ENCODE measurements around the gene PPP1R16B.

The PPP1R16B gene

GRCh38 chr20:38927902-38928578 lies 122.5 kb downstream of the PPP1R16B start:
- H3K27ac ChIP-seq (ENCODE audit: low read depth, low read length), result no peak overlapping the region
- H3F3A ChIP-seq (ENCODE audit: control insufficient read depth, insufficient read depth), result peaks cover 5% of the 10 kb centered on the region
- H3K36me3 ChIP-seq (ENCODE audit: control insufficient read depth, low read length), result peaks cover 63% of the 10 kb centered on the region

GRCh38 chr20:38930242-38930569 lies 124.7 kb downstream of the PPP1R16B start:
- H3F3A ChIP-seq (ENCODE audit: control insufficient read depth, insufficient read depth), result no peaks in the 10 kb centered on the region; the same call in 1 of the 2 replicates
- peak overlapping the region; percentile 76 for H3K4me2 ChIP-seq (ENCODE audit: low read length)
- H3K4me3 ChIP-seq (ENCODE audit: low read length), result 0 out of 2 replicates have a peak overlapping the region, but pooled peaks have one; percentile 4
- peaks cover 91% of the 10 kb centered on the region for H3K79me2 ChIP-seq (ENCODE audit: control insufficient read depth, low read length)
- peaks cover 50% of the 10 kb centered on the region for H3K4me1 ChIP-seq (ENCODE audit: control insufficient read depth, low read length)
- H3K9me3 ChIP-seq (ENCODE audit: control insufficient read depth, insufficient read depth, low read length), result no peaks in the 10 kb centered on the region
- no peak overlapping the region for H3K27ac ChIP-seq (ENCODE audit: low read depth, low read length)
- no peaks in the 10 kb centered on the region for H3K9me2 ChIP-seq (replicated peaks; ENCODE audit: control insufficient read depth, low read length)
- H3K36me3 ChIP-seq (ENCODE audit: control insufficient read depth, low read length), result peaks cover 79% of the 10 kb centered on the region
- peaks cover 38% of the 10 kb centered on the region for H4K20me1 ChIP-seq (ENCODE audit: control insufficient read depth, insufficient read depth, low read depth, low read length)
- TF ChIP-seq EZH2phosphoT487 (IDR thresholded peaks at IDR 0.05; ENCODE audit: borderline replicate concordance, low read length), result no peak
- TF ChIP-seq CTCF (IDR thresholded peaks at IDR 0.05; ENCODE audit: low read depth, low read length, poor library complexity, severe bottlenecking), result no peak
- no peaks in the 10 kb centered on the region for H3K27me3 ChIP-seq (ENCODE audit: control insufficient read depth, low read length)

More at GRCh38 chr20:38927902-38928578, 122.5 kb downstream of the PPP1R16B start:
- Histone ChIP-seq H3K9me2 (replicated peaks; ENCODE audit: control insufficient read depth, low read length) (no peaks in the 10 kb centered on the region), H3K9me3 (ENCODE audit: control insufficient read depth, insufficient read depth, low read length) (no peaks in the 10 kb centered on the region), H3K79me2 (ENCODE audit: control insufficient read depth, low read length) (peaks cover 69% of the 10 kb centered on the region), H3K27me3 (ENCODE audit: control insufficient read depth, low read length) (no peaks in the 10 kb centered on the region), H3K4me3 (ENCODE audit: low read length) (peak overlapping the region; percentile 81), H4K20me1 (ENCODE audit: control insufficient read depth, insufficient read depth, low read depth, low read length) (peaks cover 36% of the 10 kb centered on the region), H3K4me1 (ENCODE audit: control insufficient read depth, low read length) (peaks cover 48% of the 10 kb centered on the region), H3K4me2 (ENCODE audit: low read length) (peak overlapping the region; percentile 76)
- TF ChIP-seq EZH2phosphoT487 (IDR thresholded peaks at IDR 0.05; ENCODE audit: borderline replicate concordance, low read length) (no peak), CTCF (IDR thresholded peaks at IDR 0.05; ENCODE audit: low read depth, low read length, poor library complexity, severe bottlenecking) (no peak)

- Histone ChIP-seq H3K79me2 (ENCODE audit: control insufficient read depth, low read length) (peaks cover 100% of the 10 kb centered on the region), H3K27me3 (ENCODE audit: control insufficient read depth, low read length) (no peaks in the 10 kb centered on the region), H3F3A (ENCODE audit: control insufficient read depth, insufficient read depth) (no peaks in the 10 kb centered on the region), H3K9me3 (ENCODE audit: control insufficient read depth, insufficient read depth, low read length) (no peaks in the 10 kb centered on the region), H3K4me2 (ENCODE audit: low read length) (no peak overlapping the region; the same call in 1 of the 2 replicates), H4K20me1 (ENCODE audit: control insufficient read depth, insufficient read depth, low read depth, low read length) (peaks cover 52% of the 10 kb centered on the region), H3K27ac (ENCODE audit: low read depth, low read length) (no peak overlapping the region), H3K4me3 (ENCODE audit: low read length) (no peak overlapping the region), H3K9me2 (replicated peaks; ENCODE audit: control insufficient read depth, low read length) (no peaks in the 10 kb centered on the region), H3K4me1 (ENCODE audit: control insufficient read depth, low read length) (peaks cover 48% of the 10 kb centered on the region), H3K36me3 (ENCODE audit: control insufficient read depth, low read length) (peaks cover 90% of the 10 kb centered on the region)
- TF ChIP-seq EZH2phosphoT487 (IDR thresholded peaks at IDR 0.05; ENCODE audit: borderline replicate concordance, low read length) (no peak), CTCF (IDR thresholded peaks at IDR 0.05; ENCODE audit: low read depth, low read length, poor library complexity, severe bottlenecking) (no peak)
Measured at GRCh38 chr20:38931984-38932383, 126.5 kb downstream of the PPP1R16B start.
